ENCODE measurements around the gene TBCD.
A peak's percentile ranks its signal among the peaks of the same experiment; 100 is the strongest.
"Not testable (repeated sequence)": the region's sequence is repeated elsewhere in the genome, so short reads cannot be mapped to it uniquely, and the experiment has no call there.

Gene TBCD

GRCh38 chr17:82729479-82730260 is 22.2 kb upstream of the TBCD start:
- DNase-seq = no peak

GRCh38 chr17:82732118-82732743 is 19.6 kb upstream of the TBCD start:
- DNase-seq = no peak

- DNase-seq = peak in 1 of 2 donors; percentile 48
These were observed 16.6 kb upstream of the TBCD start, which contains the start of gene FN3K for GRCh38 chr17:82734987-82735866. FN3K (plus strand) TSS chr17:82735615; CDS start chr17:82735637, 22 bp downstream.

GRCh38 chr17:82736511-82737185 is 15.2 kb upstream of the TBCD start:
- DNase-seq = no peak

- no peak for DNase-seq
These were observed 13.6 kb upstream of the TBCD start for GRCh38 chr17:82737967-82738877.

GRCh38 chr17:82740906-82741759 is 10.7 kb upstream of the TBCD start:
- DNase-seq = no peak

- no peak for DNase-seq
These were observed 8.3 kb upstream of the TBCD start for GRCh38 chr17:82743344-82744219.

GRCh38 chr17:82744736-82745135 is 7.1 kb upstream of the TBCD start:
- not testable (repeated sequence) for DNase-seq

- DNase-seq = no peak
These were observed 6.3 kb upstream of the TBCD start for GRCh38 chr17:82745524-82745923.

GRCh38 chr17:82748756-82749155 is 3.1 kb upstream of the TBCD start:
- DNase-seq = no peak

GRCh38 chr17:82750241-82750908 is 1.5 kb upstream of the TBCD start:
- no peak for DNase-seq

- no peak for DNase-seq
These were observed 694 bp upstream of the TBCD start for GRCh38 chr17:82751171-82751570.

- DNase-seq = no peak
These were observed 721 bp downstream of the TBCD start for GRCh38 chr17:82752371-82753200.

- DNase-seq = no peak
These were observed 1.3 kb downstream of the TBCD start for GRCh38 chr17:82753201-82753464.

- no peak for DNase-seq
These were observed 2.7 kb downstream of the TBCD start for GRCh38 chr17:82754297-82755208.

- DNase-seq = no peak
These were observed 4.3 kb downstream of the TBCD start for GRCh38 chr17:82756166-82756565.

- DNase-seq = no peak
These were observed 13.5 kb downstream of the TBCD start for GRCh38 chr17:82765371-82765770.

All from stimulated activated CD4-positive, alpha-beta T cell treated with anti-CD3 and anti-CD28 coated beads, Interleukin-2, amount 100 ng/mL, for 24 hours (primary cell).